K562 (cell line): ENCODE measurements around the gene RILP. TPM values are rescaled to one million over a fixed set of nuclear protein-coding genes. Genes with fewer than 3 reads are reported as not detected.

Experiments
- ARID1B ChIP-seq: fragments of 450-650 bp; IDR thresholded peaks from 2 replicates; pipeline ENCODE4 v1.6.1; 2016; ENCODE audit warnings: antibody characterized with exemption, mild to moderate bottlenecking, inconsistent platforms
- BACH1 ChIP-seq: fragments of 200-800 bp; sonication (Bioruptor generic); IDR thresholded peaks from 2 replicates; pipeline ENCODE4 v1.6.1; 2016; ENCODE audit warnings: missing genetic modification characterization, missing compliant biosample characterization
- CAMTA2 ChIP-seq: fragments of 250-450 bp; sonication (Bioruptor Pico); conservative IDR thresholded peaks from 2 replicates; pipeline ENCODE4 v1.5.1; 2022
- CC2D1A ChIP-seq: fragments of 450-650 bp; IDR thresholded peaks from 2 replicates; pipeline ENCODE4 v1.6.1; 2017; ENCODE audit warnings: mild to moderate bottlenecking
- CREB1 ChIP-seq, 2 experiments: sonication (generic) in 1 of 2; formaldehyde crosslinking in 1 of 2; IDR thresholded peaks; 2 replicates each; pipeline versions ENCODE4 v1.6.1 to v1.8.0; 2012 to 2022; ENCODE audit warnings: inconsistent platforms in 1 of 2, mild to moderate bottlenecking in 1 of 2, missing genetic modification reagents in 1 of 2, moderate library complexity in 1 of 2
- DNMT1 ChIP-seq: fragments of 450-650 bp; IDR thresholded peaks from 2 replicates; pipeline ENCODE4 v1.6.1; 2016; ENCODE audit warnings: antibody characterized with exemption, mild to moderate bottlenecking
- RFX5 ChIP-seq: IDR thresholded peaks from 2 replicates; pipeline ENCODE4 v1.6.1; 2011; ENCODE audit warnings: low read depth, mild to moderate bottlenecking, improper control_type of control experiment, low read length
- THRAP3 ChIP-seq: fragments of 450-650 bp; IDR thresholded peaks from 2 replicates; pipeline ENCODE4 v1.6.1; 2016; ENCODE audit warnings: mild to moderate bottlenecking, inconsistent platforms, borderline replicate concordance
- ZNF431 ChIP-seq: sonication (generic); formaldehyde crosslinking; IDR thresholded peaks from 2 replicates; pipeline ENCODE4 v1.8.0; 2022; ENCODE audit warnings: mild to moderate bottlenecking, missing genetic modification reagents
- ZNF551 ChIP-seq: fragments of 250-450 bp; sonication (Bioruptor Pico); IDR thresholded peaks from 2 replicates; pipeline ENCODE4 v1.5.0; 2021; ENCODE audit warnings: mild to moderate bottlenecking, moderate library complexity
- ZNF77 ChIP-seq: fragments of 250-450 bp; sonication (Bioruptor Pico); IDR thresholded peaks from 2 replicates; pipeline ENCODE4 v1.5.0; 2020
- polyA plus RNA-seq, 8 experiments: library from polyadenylated mRNA; depleted of rRNA in 4 of 8; stranded (reverse) in 5 of 8; unstranded in 3 of 8; fragments of >200 nt; fragmentation: Nextera tagmentation in 2 of 8; fragmentation: Illumina TruSeq in 1 of 8; extraction: Ambion mirVana in 2 of 8; extraction: Trizol in 1 of 8; gene quantifications; 2 replicates each; pipeline versions ENCODE4 v1.2.1 to v1.2.3, GENCODE V29; 2011 to 2014; ENCODE audit warnings: inconsistent platforms in 1 of 8, missing spikeins in 1 of 8
- total RNA-seq, 7 experiments: library from RNA; depleted of rRNA in 6 of 7; stranded (reverse); fragments of >200 nt in 6 of 7; fragmentation: Illumina TruSeq in 2 of 7; extraction: Trizol in 2 of 7; gene quantifications; 2 replicates each; pipeline versions ENCODE4 v1.2.1 to v1.2.3, GENCODE V29; 2011 to 2021; ENCODE audit warnings: low replicate concordance in 1 of 7
- TF ChIP-seq, protein P1 (sequence below): fragments of 450-650 bp; IDR thresholded peaks from 2 replicates; pipeline ENCODE4 v1.6.1; 2016; ENCODE audit warnings: antibody characterized with exemption

Gene RILP
- total and polyA plus RNA-seq, 9 of the 15 experiments (the other 6 are each of a cell fraction or from before 2014, with no cell fraction given) = 0.75 to 54.9 (median 27.8) TPM

DNA sequence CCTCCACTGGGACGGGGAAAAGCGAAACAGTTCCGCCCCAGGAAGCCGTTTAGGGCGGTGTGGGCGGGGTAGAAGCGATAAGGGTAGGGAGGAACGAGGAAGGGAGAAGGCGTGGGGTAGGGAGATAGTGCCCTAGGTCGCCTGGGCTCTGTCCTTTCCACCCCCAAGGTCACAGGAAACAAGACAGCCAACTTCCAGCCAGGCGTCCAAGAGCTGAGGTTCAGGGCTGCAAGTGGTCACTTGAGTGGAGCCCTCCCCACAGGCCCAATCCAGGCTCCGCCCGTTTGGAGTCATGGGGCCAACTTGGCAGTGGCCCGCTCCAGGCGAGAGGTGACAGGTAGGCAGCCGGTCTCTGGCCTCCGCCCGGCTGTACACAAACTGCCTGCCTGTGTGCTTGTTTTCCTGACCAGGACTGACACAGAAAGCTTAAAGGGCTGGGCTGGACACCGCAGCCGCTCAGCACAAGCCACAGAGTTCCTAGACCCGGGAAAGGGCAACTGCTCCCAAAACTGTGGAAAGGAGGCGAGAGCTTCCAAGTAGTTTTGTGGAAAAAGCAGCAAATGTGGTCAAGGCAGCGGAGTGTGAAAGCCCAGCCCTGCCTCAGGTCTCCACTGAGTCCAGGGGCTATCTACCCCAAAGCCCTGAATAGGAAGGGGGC is at the start of gene RILP (continued):
- TF ChIP-seq ARID1B (peak; percentile 93), CAMTA2 (CRISPR knock-in tag) (no peak), ZNF431 (CRISPR knock-in tag) (no peak), ZNF77 (no peak), ZNF551 (CRISPR knock-in tag) (no peak), RFX5 (no peak), CREB1 (IDR thresholded peaks at IDR 0.05) (no peak), CREB1 (CRISPR knock-in tag; IDR thresholded peaks at IDR 0.05) (0 out of 2 replicates have a peak, but pooled peaks have one; percentile 50), DNMT1 (no peak), THRAP3 (no peak), BACH1 (tag) (no peak), CC2D1A (no peak)
- TF ChIP-seq, protein P1, sequence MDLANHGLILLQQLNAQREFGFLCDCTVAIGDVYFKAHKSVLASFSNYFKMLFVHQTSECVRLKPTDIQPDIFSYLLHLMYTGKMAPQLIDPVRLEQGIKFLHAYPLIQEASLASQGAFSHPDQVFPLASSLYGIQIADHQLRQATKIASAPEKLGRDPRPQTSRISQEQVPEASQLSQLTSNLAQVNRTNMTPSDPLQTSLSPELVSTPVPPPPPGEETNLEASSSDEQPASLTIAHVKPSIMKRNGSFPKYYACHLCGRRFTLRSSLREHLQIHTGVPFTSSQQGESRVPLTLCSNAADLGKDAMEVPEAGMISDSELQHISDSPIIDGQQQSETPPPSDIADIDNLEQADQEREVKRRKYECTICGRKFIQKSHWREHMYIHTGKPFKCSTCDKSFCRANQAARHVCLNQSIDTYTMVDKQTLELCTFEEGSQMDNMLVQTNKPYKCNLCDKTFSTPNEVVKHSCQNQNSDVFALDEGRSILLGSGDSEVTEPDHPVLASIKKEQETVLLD = peak; percentile 56; the same call in 1 of the 2 replicates
